ENCODE results near the gene ZG16B.

- TF ChIP-seq CTCF (conservative IDR thresholded peaks at IDR 0.05) (peak; percentile 42; the same call in 1 of the 2 replicates), EZH2 (IDR thresholded peaks at IDR 0.05; ENCODE audit: low read depth) (no peak)
Observed at GRCh38 chr16:2842340-2843000, 12.4 kb downstream of the ZG16B start.
